ENCODE data around the gene TMEM150C.
"Not testable (repeated sequence)": the region's sequence is repeated elsewhere in the genome, so short reads cannot be mapped to it uniquely, and the experiment has no call there.

Gene TMEM150C

GRCh38 chr4:82569076-82569475, 7.3 kb upstream of the TMEM150C start:
- no peak for DNase-seq (ENCODE audit: low spot score)

DNA sequence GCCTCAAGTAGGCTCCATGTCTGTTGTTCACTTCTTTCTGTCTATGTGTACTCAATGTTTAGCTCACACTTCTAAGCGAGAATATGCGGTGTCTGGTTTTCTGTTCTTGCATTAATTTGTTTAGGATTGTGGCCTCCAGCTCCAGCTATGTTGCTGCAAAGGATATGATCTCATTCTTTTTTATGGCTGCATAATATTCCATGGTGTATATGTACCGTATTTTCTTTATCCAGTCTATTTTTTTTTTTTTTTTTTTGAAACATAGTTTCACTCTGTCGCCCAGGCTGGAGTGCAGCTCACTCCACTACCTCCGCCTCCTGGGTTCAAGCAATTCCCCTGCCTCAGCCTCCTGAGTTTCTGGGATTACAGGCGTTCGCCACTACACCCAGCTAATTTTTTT, 5.7 kb upstream of the TMEM150C start:
- DNase-seq (ENCODE audit: low spot score), result no peak

DNA sequence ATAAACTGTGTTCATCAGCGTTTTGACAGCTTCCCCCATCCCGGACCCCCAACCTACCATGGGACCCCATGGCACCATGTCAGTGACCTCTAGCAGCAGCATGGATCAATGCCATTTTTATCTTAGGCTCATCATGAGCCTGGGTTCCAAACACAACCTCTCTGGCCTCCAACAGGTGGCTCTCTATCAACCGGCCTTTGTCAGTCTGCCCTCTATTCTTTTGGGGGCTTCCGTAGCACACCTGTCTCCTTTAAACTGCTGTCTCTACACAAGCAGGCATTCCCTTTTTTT, 721 bp upstream of the TMEM150C start:
- no peak for DNase-seq (ENCODE audit: low spot score)

- peak; percentile 53 for DNase-seq (ENCODE audit: low spot score)
Measured at GRCh38 chr4:82560853-82561785, 669 bp downstream of the TMEM150C start.

GRCh38 chr4:82559735-82560120, 2.1 kb downstream of the TMEM150C start:
- DNase-seq (ENCODE audit: low spot score), result no peak

- not testable (repeated sequence) for DNase-seq (ENCODE audit: low spot score)
Measured at GRCh38 chr4:82559090-82559734, 2.6 kb downstream of the TMEM150C start.

- DNase-seq (ENCODE audit: low spot score), result no peak
Measured at GRCh38 chr4:82555276-82555675, 6.5 kb downstream of the TMEM150C start.

DNA sequence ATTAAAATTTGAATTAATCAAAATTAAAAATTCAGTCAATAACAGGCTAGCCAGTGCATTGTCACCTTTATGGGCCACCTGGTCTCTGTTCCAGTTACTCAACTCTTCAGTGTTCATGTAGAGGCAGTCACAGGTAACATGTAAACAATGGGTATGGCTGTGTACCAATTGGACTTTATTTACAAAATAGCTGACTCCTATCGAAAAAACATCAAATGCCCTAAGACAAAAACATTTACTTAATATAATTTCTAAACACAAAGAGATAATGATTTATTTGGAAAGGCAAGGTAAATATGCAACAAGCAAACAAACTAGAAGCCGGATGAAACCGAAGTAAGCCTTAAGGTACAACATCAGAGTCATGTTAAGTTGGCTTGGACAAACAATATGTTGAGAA, 8.8 kb downstream of the TMEM150C start:
- no peak for DNase-seq (ENCODE audit: low spot score)

DNA sequence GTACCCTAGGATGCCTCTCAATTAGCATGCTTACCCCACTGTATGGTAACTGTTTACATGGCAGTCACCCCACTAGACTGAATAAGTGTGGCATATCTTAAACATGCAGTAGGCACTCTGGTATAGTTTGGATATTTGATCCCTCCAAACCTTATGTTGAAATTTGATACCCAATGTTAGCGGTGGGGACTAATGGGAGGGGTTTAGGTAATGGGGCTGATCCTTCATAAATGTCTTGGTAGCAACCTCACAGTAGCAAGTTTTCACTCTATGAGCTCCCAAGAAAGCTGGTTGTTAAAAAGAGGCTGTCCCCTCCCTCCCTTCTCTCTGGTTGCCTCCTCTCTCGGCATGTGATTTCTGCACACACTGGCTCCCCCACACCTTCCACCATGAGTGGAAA, 10.1 kb downstream of the TMEM150C start:
- no peak for DNase-seq (ENCODE audit: low spot score)

DNA sequence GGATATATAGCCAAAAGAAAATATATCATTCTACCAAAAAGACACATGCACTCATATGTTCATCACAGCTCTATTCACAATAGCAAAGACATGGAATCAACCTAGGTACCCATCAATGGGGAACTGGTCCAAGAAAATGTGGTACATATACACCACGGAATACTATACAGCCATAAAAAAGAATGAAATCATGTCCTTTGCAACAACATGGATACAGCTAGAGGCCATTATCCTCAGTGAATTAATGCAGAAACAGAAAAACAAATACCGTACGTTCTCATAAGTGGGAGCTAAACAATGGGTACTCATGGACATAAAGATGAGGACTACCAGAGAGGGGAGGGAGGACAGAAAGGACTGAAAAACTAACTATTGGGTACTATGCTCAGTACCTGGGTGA, 13.9 kb downstream of the TMEM150C start:
- DNase-seq (ENCODE audit: low spot score), result not testable (repeated sequence)

DNA sequence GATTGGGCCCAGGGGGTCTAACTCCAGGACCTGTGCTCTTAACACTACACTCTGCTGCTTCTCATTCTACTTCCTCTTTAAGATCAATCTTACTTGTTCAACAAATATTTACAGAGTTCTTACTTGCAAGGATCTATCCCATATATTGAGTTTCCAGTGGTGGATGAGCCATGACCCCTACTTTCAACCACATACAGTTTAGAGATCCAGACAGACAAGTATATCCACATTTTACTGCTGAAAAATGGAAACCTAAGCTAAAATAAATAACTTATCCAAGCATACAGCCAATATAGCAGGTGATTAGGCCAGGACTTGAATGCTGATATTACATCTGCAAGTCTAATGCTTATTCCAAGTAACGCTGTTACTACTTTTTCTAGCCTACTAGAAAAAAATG, 18.7 kb downstream of the TMEM150C start:
- no peak for DNase-seq (ENCODE audit: low spot score)

- no peak for DNase-seq (ENCODE audit: low spot score)
Measured at GRCh38 chr4:82542642-82543041, 19.1 kb downstream of the TMEM150C start.

DNA sequence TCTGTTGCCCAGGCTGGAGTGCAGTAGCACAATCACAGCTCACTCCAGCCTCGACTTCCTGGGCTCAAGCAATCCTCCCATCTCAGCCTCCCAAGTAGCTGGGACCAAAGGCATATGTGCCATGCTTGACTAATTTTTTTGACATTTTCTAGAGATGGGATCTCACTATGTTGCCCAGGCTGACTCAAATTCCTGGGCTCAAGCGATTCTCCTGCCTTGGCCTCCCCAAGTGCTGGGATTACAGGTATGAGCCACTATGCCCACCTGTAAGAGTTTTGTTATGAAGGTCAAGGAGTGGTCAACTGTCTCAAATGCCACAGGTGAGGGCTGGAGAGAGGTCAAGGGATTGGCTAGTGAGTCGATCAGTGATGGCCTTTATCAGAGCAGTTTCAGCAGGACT, 32.5 kb downstream of the TMEM150C start:
- no peak for DNase-seq (ENCODE audit: low spot score)

DNA sequence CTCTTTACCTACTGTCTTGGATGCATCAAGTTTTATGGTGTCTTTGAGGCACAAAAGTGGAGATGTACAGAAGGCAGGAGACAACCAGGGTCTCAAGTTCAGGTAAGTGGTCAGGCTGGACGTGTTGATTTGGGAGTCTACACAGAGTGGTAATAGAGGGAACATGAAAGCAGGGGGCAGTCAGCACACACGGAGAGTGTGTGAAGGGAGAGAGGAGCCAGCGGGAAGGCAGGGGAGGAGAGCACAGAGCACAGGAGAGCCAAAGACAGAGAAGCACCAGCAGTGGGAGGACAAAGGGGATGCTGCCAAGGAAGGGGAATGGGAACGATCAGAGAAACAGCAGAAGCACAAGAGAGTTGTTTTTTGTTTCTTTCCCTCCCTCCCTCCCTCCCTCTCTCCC, 32.9 kb downstream of the TMEM150C start:
- no peak for DNase-seq (ENCODE audit: low spot score)

GRCh38 chr4:82528074-82528473, 33.7 kb downstream of the TMEM150C start:
- no peak for DNase-seq (ENCODE audit: low spot score)

DNA sequence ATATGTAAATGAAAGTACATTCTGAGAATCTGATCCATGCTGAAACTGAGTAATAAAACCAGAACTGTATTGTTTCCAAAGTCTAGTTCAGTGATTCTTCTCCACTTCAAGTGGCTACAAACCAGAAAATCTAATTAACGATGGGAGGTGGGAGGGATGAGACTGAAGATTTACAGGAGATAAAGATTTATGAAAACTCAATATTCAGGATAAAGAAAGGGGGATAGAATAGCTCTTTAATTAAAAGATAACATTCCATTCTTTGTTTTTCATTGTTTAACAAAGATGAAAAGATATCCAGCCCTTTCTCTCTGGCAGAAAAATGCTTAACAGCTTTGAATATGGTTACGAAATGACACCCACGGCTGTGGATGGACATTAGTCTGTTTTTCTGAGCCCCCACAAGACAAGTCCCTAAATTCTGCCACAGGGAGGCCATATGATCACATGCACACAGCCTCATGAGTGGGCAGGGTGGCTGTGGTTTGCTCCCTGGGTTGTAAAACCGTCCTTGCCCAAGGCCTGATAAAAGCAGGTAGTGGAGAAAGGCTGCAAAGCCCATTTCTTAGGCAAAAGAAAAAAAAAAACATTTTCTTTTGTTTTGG, 36.4 kb downstream of the TMEM150C start:
- peak; percentile 29 for DNase-seq (ENCODE audit: low spot score)

DNA sequence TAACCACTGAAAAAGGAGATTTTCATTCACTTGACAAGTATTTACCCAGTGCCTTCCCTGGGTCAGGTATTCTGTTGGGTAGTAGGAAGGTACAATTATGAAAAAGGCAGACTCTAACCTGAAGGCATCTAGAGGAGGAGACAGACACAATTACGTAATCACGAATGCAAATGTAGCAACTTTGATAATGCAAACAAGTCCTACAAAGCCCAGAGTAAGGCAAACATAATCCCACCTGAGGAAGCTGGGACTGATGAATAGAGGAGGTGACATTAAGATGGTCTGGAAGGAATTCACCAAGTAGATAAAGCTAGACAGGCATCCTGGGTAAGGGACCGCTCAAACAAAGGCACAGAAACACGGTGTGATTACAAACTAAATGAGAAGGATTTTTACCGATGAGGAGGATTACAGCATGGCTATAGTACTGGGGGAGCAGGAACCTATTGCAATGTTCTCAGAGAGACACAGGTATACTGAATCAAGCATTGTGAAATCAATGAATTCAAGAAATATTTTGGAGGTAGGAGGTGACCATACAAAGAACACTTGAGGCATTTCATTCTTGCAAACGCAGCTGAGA, 37.1 kb downstream of the TMEM150C start:
- no peak for DNase-seq (ENCODE audit: low spot score)

DNA sequence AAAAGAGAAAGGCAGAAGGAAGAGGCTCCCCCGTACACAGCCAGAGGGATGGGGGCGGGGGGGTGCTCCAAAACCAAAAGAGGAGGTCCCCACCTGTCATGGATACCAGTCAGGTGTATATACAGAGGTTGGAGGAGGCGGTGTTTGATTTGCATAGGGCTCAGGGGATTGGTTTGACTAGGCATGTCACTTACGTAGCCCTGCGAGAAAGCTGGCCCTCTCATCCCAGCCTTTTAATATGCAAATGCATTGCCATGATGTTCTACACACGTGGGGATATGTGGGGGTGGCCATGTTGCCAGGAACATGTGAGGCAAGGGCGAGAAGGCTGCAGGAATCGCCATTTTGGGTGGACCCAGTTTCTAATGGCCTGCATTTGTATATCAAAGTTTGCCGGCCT, 38.6 kb downstream of the TMEM150C start:
- DNase-seq (ENCODE audit: low spot score), result no peak

DNA sequence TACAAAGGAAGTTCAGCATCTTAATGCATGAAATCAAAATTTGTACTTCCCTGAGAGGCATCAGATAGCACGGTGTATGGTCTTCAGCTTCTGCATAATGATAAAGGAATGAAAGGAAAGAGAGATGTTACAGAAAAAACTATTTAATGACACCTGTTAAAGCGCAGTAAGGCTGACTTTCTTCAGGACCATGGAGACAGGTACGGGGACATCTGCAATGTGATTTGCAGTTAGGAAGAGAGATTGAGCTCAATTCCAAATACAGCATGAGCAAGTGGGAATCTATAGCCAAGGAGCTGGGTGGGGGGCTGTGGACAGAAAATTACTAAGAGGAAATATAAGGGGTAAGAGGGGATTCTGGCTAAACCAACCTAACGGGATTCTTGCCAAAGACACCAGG, 39.3 kb downstream of the TMEM150C start:
- DNase-seq (ENCODE audit: low spot score), result no peak

DNA sequence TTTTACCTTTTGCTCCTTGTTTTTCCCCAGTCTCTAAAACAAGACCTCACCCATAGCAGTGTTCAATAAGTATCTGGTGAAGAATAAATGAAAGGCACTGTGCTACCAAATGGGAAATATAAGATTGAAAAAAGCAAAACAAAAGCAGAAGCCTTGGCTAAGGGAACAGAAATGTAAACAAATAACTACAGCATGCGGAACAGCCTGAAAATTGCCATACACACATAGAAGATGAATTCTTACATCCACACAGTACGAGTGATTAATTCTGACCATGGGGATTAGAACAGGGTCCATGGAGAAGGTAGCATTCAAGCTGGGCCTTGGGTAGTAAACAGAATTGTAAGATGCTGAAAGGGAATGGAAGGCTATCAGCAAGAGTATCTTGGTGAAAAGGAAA, 40.5 kb downstream of the TMEM150C start:
- no peak for DNase-seq (ENCODE audit: low spot score)

- DNase-seq (ENCODE audit: low spot score), result peak; percentile 22
Measured at GRCh38 chr4:82519776-82520175, 42.0 kb downstream of the TMEM150C start.

DNA sequence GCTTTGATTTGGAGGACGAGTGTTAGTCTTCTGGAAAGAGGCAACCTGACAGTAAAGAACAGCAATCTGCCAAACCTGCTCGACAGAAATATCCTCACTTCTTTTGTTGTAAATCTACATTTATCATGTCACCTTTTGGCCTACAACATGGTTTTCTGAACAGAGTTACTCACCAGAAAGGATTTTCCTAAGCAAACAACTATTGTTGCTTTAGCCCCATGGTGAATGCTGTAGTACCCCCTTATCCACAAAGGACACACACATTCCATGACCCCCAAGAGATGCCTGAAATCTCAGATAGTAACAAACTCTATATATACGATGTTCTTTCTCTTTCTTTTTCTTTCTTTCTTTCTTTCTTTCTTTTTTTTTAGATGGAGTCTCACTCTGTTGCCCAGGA, 42.7 kb downstream of the TMEM150C start:
- DNase-seq (ENCODE audit: low spot score), result no peak

GRCh38 chr4:82517043-82517442, 44.7 kb downstream of the TMEM150C start:
- no peak for DNase-seq (ENCODE audit: low spot score)
